ENCODE results near the gene PDE6B. TPM values are rescaled to one million over a fixed set of nuclear protein-coding genes. Genes with fewer than 3 reads are reported as not detected.

PDE6B gene
- total and polyA plus RNA-seq, 12 donors, result 0.73 to 6.2 (median 3.6) TPM

GRCh38 chr4:686413-687040 is 61.2 kb downstream of the PDE6B start:
- no peaks in the 10 kb centered on the region for H3K9me3 ChIP-seq
- intact Hi-C loops (cut with DNase I), result loop anchor here in 1 of 10 donors (10.0 kb wide), 1 partner anchor 248 kb away; the partner anchor contains the start of genes GAK and TMEM175
- peak in 1 of 8 donors; percentile 1 for ATAC-seq
- no peaks in the 10 kb centered on the region for H3K27me3 ChIP-seq
- no peak for DNase-seq
- WGBS, 2 donors, result 93 to 96% methylated on average over 31 of the region's 31 CpGs
- H3K4me3 ChIP-seq, result peak overlapping the region in 4 of 10 donors; percentile 3 to 67 (median 65)
- H3K36me3 ChIP-seq, result peaks cover 0 to 6% (median 0%) of the 10 kb centered on the region in 9 donors
- H3K4me1 ChIP-seq, result peaks cover 21 to 51% (median 46%) of the 10 kb centered on the region in 9 donors
- peak overlapping the region; percentile 53 to 93 (median 90) for H3K27ac ChIP-seq
- TF ChIP-seq CTCF (IDR thresholded peaks at IDR 0.05), result no peak

- Histone ChIP-seq H3K36me3 (peaks cover 0 to 6% (median 0%) of the 10 kb centered on the region in 9 donors), H3K27ac (peak overlapping the region; percentile 53 to 93 (median 90)), H3K27me3 (no peaks in the 10 kb centered on the region), H3K4me1 (peaks cover 21 to 51% (median 46%) of the 10 kb centered on the region in 9 donors), H3K4me3 (peak overlapping the region in 8 of 10 donors; percentile 7 to 67 (median 65)), H3K9me3 (no peaks in the 10 kb centered on the region)
- 44 to 62% methylated on average over 38 of the region's 38 CpGs for WGBS, 2 donors
- no peak for TF ChIP-seq CTCF (IDR thresholded peaks at IDR 0.05)
- DNase-seq (peak; percentile 89 to 90), ATAC-seq (peak; percentile 81 to 91 (median 84))
- intact Hi-C loops (cut with DNase I), result loop anchor here in 1 of 10 donors (10.0 kb wide), 1 partner anchor 247 kb away; the partner anchor contains the start of genes GAK and TMEM175
Measured at GRCh38 chr4:687048-687970, 61.9 kb downstream of the PDE6B start.

- WGBS, 2 donors, result 73 to 74% methylated on average over 26 of the region's 26 CpGs
- H3K36me3 ChIP-seq, result peaks cover 0 to 6% (median 0%) of the 10 kb centered on the region in 9 donors
- peak overlapping the region; percentile 53 to 93 (median 90) for H3K27ac ChIP-seq
- intact Hi-C loops (cut with DNase I), result loop anchor here in 1 of 10 donors (2.0 to 10.0 kb wide), 2 partner anchors 15 to 247 kb away; partner anchors contain the start of genes GAK and TMEM175
- H3K4me1 ChIP-seq, result peaks cover 21 to 48% (median 43%) of the 10 kb centered on the region in 9 donors
- ATAC-seq (peak in 6 of 8 donors; percentile 1 to 19 (median 4)), DNase-seq (no peak)
- no peaks in the 10 kb centered on the region for H3K27me3 ChIP-seq
- no peak for TF ChIP-seq CTCF (IDR thresholded peaks at IDR 0.05)
- peak overlapping the region; percentile 46 to 67 (median 64) for H3K4me3 ChIP-seq
- H3K9me3 ChIP-seq, result no peaks in the 10 kb centered on the region
Measured at GRCh38 chr4:687971-688853, 62.8 kb downstream of the PDE6B start.

All from heart right ventricle (tissue), 16 donors.